ENCODE data around the gene HDLBP.

HDLBP gene

GRCh38 chr2:241190291-241190981 lies 125.0 kb downstream of the HDLBP start:
- no peak for DNase-seq (ENCODE audit: low read depth)

GRCh38 chr2:241189856-241190201 lies 125.6 kb downstream of the HDLBP start:
- no peak for DNase-seq (ENCODE audit: low read depth)

- no peak for DNase-seq (ENCODE audit: low read depth)
These were observed 126.2 kb downstream of the HDLBP start for GRCh38 chr2:241189093-241189855.

- no peak for DNase-seq (ENCODE audit: low read depth)
These were observed 126.9 kb downstream of the HDLBP start, which contains the start of gene ANO7 for GRCh38 chr2:241188361-241189092. ANO7 (plus strand) TSS chr2:241188677; CDS start chr2:241190064, 1,387 bp downstream.

- no peak for DNase-seq (ENCODE audit: low read depth)
These were observed 127.6 kb downstream of the HDLBP start for GRCh38 chr2:241187918-241188234.

- no peak for DNase-seq (ENCODE audit: low read depth)
These were observed 128.2 kb downstream of the HDLBP start for GRCh38 chr2:241187101-241187917.

GRCh38 chr2:241185961-241186360 lies 129.5 kb downstream of the HDLBP start:
- no peak for DNase-seq (ENCODE audit: low read depth)

- DNase-seq (ENCODE audit: low read depth): no peak
These were observed 130.6 kb downstream of the HDLBP start for GRCh38 chr2:241184901-241185300.

GRCh38 chr2:241183221-241183620 lies 132.3 kb downstream of the HDLBP start:
- no peak for DNase-seq (ENCODE audit: low read depth)

- no peak for DNase-seq (ENCODE audit: low read depth)
These were observed 132.8 kb downstream of the HDLBP start for GRCh38 chr2:241182531-241183133.

GRCh38 chr2:241182126-241182525 lies 133.3 kb downstream of the HDLBP start:
- no peak for DNase-seq (ENCODE audit: low read depth)

GRCh38 chr2:241180495-241180894 lies 135.0 kb downstream of the HDLBP start:
- DNase-seq (ENCODE audit: low read depth): no peak

- DNase-seq (ENCODE audit: low read depth): no peak
These were observed 135.6 kb downstream of the HDLBP start for GRCh38 chr2:241179899-241180298.

GRCh38 chr2:241178961-241179360 lies 136.5 kb downstream of the HDLBP start:
- DNase-seq (ENCODE audit: low read depth): no peak

- no peak for DNase-seq (ENCODE audit: low read depth)
These were observed 137.7 kb downstream of the HDLBP start for GRCh38 chr2:241177526-241178334.
